Stimulated activated CD4-positive, alpha-beta T cell treated with anti-CD3 and anti-CD28 coated beads, Interleukin-12 subunit alpha, Interleukin-12 subunit beta, amount 100 ng/mL, for 24 hours (primary cell): ENCODE results near the gene SF3B1.
"Not testable (repeated sequence)": the region's sequence is repeated elsewhere in the genome, so short reads cannot be mapped to it uniquely, and the experiment has no call there.

Experiments used
- DNase-seq, 2 experiments: peaks; one replicate each; pipeline ENCODE4 v3.0.0-alpha.2; 2020; ENCODE audit warnings: low read depth in 2 of 2

SF3B1 gene

DNA sequence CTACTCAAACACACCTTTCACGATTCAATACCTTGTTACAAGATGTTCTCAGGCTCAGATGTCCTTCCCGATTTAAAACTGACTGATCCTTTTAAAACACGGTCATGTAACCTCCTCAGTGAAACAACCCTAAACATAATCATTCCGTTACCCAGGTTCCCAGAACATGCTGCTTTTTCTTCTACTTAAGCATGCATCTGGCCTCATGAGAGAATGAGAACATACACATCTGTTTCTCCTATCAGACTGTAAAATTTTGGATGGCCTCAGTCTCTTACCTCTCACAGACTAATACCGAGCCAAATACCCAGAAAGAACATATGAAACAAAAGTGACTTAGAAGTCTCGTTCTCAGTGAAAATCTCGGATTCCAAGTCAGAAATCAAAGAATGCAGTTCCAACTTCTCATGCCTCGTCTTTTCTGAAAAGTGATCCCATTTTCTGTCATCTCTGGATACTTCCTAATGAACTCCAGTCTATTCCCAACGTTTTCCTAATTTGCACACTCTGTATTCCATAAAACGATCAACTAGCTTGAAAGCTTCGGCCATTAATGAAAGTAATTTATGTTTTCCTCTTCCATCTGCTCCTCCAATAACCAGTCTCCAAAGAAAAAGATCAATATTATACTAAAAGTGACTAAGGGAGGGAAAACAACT is 919 bp downstream of the SF3B1 start:
- no peak for DNase-seq

DNA sequence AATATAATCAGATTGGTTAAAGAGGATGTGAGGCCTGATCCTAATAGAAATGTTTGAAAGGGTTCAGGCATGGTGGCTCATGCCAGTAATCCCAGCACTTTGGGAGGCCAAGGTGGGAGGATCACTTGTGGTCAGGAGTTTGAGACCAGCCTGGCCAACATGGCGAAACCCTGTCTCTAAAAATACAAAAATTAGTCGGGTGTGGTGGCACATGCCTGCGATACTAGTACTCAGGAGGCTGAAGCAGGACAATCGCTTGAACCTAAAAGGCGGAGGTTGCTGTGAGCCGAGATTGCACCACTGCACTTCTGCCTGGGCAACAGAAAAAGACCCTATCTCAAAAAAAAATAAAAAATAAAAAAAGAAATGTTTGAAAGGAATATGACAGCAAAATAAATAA is 2.3 kb downstream of the SF3B1 start:
- not testable (repeated sequence) for DNase-seq

DNA sequence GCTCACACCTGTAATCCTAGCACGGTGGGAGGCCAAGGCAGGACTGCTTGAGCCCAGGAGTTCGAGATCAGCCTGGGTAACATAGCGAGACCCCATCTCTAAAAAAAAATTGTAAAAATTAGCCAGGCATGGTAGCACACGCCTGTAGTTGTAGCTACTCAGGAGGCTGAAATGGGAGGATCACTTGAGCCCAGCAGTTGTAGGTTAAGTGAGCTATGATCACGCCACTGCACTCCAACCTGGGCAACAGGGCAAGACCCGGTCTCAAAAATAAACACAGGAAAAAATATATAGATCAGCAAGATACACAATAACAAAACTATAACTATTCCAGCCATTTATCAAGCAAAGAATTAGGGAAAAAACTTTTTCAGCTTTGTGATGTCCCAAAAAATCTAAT is 3.0 kb downstream of the SF3B1 start:
- DNase-seq: no peak

DNA sequence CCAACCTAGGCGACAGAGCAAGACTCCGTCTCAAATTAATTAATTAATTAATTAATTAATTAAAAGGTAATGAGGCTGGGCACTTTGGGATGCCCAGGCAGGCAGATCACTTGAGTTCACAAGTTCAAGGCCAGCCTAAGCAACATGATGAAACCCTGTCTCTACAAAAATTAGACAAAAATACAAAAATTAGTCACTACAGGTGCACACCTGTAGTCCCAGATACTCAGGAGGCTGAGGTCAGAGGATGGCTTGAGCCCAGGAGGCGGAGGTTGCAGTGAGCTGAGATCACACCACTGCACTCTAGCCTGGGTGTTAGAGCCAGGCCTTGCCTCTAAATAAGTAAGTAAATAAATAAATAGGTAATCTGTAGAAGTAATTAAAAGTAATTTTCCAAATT is 6.8 kb downstream of the SF3B1 start:
- no peak for DNase-seq

DNA sequence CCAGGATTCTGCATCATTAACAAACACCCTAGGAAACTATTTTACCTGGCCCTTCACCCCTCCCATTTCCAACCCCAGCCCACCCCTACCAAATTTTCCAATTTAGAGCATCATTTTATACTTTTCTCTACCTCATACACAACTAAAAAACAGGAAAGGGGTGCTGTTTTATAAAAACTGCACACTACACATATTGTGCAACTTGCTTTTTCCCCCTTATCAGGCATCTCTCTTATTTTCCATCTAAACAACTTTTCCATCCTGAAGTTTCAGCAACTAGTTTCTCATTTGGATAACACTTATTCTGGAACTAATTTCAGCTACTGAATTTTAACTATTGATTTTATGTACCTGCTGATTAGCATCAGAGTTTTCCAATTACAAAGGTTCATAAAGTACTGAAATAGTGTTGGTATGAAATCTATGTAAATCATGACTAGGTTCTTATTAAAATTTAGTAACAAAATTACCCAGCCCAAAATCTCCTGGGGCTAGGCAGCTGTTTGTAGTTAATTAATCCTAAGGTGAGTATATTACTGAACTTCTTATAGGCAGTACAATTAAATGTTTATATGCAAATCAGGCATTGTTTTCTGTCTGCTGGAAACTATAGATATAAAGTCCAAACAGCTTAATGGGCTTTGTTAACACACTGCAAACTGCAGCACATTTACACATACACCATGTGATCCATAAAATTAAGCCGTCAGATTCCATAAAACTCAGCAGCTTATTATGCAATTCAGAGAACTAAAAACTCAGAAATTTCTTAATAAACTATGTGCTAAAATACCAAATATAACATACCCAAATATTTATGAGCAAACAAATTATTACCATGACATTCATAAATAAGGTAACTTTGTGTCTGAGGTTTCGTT is 7.9 kb downstream of the SF3B1 start:
- no peak for DNase-seq

DNA sequence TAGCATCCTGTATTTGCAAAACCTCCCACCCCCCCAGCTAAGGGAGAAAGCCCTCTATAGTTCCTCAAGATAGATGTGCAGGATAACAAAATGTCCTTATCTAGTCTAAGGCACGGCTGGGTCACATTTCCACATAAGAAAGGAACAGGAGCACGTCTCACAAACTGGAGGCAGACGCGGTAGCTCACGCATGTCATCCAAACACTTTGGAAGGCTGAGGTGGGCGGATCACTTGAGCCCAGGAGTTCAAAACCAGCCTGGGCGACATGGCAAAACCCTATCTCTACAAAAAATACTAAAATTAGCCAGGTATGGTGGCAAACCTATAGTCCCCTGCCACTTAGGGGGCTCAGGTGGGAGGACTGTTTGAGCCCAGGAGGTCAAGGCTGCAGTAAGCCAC is 9.3 kb downstream of the SF3B1 start:
- no peak for DNase-seq

DNA sequence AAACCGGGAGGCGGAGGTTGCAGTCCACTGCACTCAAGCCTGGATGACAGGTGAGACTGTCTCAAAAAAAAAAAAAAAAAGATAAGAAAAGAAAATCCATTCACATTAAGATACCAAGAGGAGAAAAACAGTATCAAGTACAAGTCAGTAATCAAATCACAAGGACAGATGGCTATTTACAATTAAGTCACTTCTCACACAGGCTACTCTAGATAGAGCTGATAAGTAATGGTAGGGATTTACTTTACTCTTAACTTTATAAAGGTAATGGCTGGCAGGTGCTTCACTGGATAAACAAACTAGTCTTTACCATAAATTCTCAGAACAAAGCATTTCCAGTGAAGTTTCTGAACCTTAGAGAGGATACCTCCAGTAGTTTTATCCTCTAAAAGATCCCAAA is 11.5 kb downstream of the SF3B1 start:
- no peak for DNase-seq

DNA sequence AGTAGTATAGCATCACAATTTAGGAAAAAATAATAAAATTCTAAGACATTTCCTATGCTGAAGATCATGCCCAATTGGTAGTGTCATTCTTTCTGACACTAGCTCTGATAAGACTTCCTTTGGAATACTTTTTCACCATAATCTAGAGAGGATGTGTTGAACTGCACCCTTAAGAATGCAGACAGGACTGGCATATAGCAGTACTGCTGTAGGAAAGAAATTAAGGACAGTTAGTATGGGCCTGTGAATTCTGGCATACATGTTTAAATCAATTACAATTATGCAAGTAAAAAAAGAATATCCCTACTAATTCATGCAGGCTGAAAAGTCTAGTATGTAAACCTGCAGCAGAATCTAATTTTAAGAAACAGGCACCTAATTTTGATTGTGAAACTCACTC is 15.4 kb downstream of the SF3B1 start:
- DNase-seq: no peak

DNA sequence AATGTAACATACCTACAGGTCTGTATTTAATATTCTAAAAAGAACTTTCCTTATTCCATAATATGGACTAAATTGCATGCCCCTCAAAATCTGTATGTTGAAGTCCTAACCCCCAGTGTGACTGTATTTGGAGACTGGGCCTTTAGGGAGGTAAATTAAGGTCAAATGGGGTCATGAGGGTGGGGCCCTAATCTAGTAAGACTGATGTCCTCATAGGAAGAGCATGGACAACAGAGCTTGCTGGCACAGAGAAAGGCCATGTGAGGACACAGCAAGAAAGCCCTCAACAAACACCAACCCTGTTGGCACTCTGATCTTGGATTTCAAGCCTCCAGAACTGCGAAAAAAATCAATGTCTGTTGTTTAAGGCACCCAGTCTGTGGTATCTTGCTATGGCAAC is 18.6 kb downstream of the SF3B1 start:
- no peak for DNase-seq

DNA sequence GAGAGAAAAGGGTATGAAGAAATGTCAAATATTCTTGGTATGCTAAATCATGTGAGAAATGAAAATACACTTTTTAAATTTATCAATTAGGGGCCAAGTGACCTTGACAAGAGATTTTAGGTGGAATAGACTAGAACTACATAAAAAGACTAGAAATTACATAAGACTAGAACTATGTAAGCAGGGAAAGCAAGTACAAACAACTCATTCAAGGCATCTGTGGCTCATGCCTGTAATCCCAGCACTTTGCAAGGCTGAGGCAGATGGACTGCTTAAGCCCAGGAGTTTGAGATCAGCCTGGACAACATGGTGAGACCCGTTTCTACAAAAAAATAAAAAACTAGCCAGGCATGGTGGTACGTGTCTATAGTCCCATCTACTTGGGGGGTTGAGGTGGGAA is 20.3 kb downstream of the SF3B1 start:
- DNase-seq: no peak

DNA sequence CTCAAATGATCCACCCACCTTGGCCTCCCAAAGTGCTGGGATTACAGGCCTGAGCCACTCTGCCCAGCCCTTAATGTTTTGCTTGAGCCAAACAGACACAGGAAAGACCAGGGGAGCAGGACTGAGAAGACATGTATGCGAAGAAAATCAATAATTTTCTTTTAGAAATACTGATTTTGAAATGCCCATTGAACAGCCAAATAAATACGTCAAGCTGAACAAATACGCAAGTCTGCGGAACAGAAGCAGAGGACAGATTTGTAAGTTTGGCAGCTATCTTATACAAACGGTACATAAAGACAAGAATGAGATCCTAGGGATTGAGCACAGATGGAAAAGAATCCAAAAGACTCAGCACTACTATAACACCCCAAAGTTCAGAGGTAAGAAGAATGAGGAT is 20.8 kb downstream of the SF3B1 start:
- no peak for DNase-seq

DNA sequence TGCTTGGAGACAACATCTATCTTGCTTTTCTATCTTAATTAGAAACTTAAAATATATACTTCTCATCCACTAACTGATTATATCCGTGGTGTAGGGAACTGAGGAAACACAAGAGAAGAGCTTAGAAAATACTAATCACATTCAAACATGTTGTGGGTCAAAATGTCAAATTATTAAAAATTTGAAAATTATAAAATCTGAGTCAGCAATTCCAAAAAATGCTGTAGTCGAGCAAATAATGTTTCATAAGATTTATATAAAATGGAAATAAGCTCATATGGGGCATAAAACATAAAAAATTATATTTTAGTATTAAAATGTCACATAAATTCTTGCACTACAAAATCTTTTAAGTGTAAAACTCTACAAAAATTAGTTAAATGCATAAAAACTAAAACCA is 29.2 kb downstream of the SF3B1 start:
- DNase-seq: no peak

DNA sequence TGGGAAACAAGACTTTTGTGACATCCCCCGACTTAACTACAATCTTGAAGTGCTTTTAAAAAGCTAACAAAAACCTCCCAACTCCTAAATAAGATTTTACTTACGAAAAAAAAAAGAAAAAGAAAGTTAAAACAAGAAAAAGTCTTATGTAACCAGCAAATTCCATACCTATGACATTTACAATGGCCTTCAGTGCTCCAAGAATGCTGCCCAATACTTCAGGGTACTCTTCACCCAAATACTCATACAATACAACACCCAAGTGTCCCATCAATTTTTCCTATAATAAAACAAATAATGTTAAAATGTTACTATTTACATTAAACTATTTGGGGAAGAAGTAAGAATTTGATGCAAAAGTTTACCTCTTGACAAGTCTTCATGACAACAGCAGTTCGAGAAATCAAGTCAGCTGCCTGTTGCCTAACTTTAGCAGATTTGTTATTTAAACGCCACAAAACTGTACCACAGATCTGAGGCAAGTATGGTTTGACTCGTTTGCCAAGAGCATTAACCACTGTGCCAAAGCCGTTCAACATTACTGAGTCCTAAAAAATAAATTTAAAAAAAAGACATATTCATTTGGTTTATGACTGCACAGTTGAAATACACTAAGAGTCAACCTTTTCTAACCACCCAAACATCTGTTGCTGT is 34.8 kb downstream of the SF3B1 start:
- no peak for DNase-seq

DNA sequence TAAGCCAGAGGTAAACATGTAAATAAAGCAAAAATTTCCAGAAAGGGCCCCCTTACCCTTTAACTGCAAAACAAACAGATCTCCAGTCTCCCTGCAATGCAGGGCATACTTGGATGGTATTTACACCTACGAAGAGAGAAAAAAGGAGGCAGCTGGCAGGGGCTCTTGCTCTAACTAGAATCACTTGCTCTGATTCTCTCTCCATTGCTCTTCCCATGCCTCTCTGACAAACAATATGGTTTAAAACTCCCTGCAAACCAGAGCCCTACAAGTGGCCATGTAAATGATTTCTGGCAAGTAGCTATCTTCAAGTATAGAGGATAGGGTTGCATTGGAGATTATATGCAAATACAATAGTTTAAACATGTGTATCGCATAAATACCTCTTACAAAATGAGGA is 35.9 kb downstream of the SF3B1 start:
- no peak for DNase-seq

DNA sequence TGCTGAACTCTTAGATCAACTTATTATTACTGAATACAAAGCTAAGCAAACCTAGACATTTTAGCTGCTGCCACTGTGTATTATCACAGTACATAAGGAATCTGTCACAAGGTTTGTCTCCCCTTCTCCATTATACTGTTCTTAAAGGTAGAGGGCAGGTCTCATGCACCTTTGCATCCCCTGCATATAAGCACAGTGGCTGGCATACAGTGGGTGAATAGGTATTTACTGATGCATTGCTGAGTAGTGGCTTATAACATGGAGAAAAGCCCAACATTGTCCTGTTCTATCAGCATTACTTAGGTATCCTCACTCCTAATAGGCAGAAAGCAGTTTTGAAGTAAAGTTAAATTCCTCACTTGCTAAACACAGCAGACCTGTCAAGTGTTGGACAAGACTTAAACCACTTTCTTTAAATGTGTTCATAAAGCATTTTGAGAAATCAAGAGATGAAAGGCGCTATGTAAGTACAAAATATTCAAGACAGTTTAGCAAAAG is 43.6 kb downstream of the SF3B1 start:
- no peak for DNase-seq

DNA sequence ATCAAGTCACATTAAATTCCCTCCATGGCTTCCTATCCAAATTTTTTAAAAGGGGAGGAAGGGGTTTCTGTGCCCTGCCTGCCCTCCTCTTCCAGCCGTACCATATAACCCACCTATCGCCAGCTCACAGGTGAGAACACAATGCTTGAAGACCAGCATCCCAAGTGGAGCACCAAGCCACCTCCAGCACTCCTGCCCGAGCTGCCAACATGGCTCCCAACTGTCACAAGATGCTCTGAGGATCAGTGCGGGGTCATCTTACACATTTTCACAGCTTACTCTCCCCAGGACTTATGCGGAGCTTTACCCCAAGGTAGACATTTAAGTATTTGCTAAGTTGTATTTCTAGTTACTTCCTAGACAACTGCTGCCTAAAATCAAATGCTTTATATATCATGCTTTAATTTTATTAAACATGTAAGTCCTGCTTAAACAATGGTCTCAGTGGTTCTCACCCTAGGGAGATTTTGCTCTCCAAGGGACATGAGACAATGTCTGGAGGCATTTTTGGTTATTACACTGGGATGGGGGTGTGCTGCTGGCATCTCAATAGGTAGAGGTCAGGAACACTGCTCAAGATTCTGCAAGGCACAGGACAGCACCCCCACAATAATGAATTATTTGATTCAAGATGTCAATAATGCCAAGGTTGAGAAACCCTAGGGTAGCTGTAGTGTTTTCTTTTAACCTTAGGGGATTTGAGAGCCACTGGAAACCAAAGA is 45.8 kb downstream of the SF3B1 start:
- DNase-seq: no peak

DNA sequence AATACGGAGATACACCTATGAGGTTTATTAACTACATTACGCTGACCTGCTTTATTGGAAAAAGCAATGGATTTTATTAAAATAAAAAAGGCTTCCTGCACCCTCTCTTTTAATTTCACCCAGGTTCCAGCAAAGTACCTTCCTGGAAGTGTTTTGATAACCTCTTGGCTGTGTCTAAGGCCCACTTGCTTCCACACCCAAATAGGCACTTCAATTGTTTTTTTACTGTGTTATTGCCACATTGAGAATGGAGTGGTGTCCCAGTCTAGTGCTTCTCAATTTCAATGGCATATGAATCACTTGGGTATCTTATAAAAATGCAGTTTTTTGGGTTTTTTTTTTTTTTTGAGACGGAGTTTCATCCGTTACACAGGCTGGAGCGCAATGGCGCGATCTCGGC is 47.6 kb downstream of the SF3B1 start:
- no peak for DNase-seq

DNA sequence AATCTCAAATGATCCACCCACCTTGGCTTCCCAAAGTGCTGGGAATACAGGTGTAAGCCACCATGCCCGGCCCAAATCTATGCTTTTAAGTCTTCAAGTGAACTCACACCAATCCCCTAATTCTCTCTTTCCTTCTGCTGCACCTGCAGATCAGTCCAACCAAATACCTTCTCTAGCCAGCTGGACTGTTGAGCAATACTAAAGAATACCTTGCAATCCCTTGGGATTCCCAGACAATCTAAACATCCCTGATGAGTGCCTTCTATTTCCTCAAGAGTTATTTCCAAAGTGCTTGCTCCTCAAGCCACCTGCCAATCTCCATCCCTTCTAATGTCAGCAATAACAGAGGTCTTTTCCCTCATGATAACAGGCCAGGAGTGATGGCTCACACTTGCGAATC is 48.6 kb downstream of the SF3B1 start:
- no peak for DNase-seq

DNA sequence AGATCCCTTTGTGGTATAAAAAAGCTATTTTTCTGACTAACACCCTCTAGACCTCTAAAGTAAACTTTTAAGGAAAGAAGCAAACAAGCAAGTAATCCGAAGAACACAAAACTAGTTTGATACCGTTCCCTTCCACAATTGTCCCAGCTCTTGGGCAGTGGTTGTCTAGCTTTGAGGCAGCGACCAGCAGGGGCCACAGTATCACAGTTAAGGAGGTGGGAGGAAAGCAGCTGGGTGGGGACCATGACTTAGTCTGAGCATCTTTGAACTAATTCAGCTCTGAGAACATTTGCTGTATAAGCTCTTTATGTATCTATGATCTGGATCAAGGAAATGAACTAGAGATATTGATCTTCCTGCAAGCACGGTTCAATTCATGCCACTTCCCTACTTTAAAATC is 51.0 kb downstream of the SF3B1 start:
- DNase-seq: no peak

DNA sequence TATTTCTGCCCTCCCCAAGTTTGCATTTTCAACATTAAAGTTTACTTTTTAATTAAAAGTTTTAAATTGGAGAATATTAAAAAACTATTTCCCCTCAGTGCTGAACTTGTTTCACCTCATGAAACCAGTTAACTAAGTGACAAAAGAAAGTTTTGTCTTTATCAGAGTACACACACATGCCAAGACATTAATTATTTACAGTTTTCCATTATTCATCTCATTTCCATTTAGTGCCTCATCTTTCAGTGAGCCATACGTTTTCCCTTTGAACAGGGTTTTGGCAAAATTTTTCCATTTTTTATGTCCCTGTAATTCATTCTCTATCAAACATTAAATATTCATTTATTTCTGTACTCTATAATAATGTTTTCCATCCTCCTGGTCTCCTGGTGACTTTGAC is 53.2 kb downstream of the SF3B1 start:
- DNase-seq: no peak

DNA sequence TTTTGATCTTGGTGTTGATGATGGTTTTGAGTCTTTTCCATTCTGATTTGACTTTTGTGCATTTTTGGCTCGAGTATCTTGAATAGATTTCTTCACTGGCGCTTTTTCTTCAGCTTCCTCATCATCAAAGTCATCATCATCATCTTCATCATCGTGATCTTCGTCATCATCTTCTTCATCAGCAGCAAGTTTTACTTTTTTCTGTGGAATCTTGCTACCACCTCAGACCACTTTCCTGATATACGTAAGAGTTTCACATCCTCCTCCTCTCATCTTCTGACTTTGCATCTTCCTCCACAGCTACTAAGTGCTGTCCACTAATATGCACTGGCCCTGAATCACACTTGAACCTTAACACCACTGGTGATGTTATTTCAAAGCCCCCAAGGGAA is 54.9 kb downstream of the SF3B1 start:
- not testable (repeated sequence) for DNase-seq

DNA sequence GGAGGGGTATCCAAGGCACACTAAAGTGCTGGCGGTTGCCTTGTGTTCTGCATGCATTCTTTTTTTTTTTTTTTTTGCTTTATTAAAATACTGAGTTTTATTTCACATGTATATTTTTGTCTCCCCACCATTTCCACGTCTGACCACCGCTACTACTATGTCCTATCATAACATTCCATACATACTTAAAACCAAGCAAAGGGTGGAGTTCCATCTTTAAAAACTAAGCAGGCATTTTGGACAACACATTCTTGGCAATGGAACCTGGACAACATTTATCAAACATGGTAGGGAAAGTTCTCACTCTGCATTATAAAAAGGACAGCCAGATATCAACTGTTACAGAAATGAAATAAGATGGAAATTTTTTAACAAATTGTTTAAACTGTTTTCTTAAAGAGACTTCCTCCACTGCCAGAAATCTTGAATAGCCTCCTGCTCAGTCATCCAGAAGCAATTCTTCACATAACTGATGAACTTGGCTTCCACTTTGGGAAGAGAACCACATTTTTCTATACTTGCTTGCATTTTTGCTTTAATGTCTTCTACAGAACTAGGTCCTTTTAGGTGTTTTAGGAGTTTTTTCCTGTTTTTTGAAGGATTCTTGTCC is 55.4 kb downstream of the SF3B1 start:
- not testable (repeated sequence) for DNase-seq
